Nephron (organoid): ENCODE results near the gene OSBPL6.

ENCODE experiments used
- H3K27ac Mint-ChIP-seq, 3 experiments: 2 replicates each; pipeline ENCODE4 v1.8.0; 2020; ENCODE audit warnings: mixed read lengths in 3 of 3, mild to moderate bottlenecking in 2 of 3, moderate library complexity in 1 of 3
- H3K27me3 Mint-ChIP-seq: 2 replicates; pipeline ENCODE4 v1.8.0; 2021; ENCODE audit warnings: low read depth, mild to moderate bottlenecking, moderate library complexity, mixed read lengths
- H3K36me3 Mint-ChIP-seq: 2 replicates; pipeline ENCODE4 v1.8.0; 2020; ENCODE audit warnings: low read depth, mixed read lengths
- H3K4me1 Mint-ChIP-seq: 2 replicates; pipeline ENCODE4 v1.8.0; 2020; ENCODE audit warnings: mixed read lengths
- H3K4me3 Mint-ChIP-seq, 3 experiments: 2 replicates each; pipeline ENCODE4 v1.8.0; 2020; ENCODE audit warnings: mild to moderate bottlenecking in 3 of 3, mixed read lengths in 3 of 3, moderate library complexity in 2 of 3
- H3K9me3 Mint-ChIP-seq: 2 replicates; pipeline ENCODE4 v1.8.0; 2020; ENCODE audit warnings: mixed read lengths
- TF ChIP-seq, protein P1 (sequence below), 3 experiments: fragments of 200-600 bp; sonication (generic); IDR thresholded peaks; one replicate each; pipeline ENCODE4 v1.5.0; 2021; ENCODE audit warnings: antibody characterized with exemption in 3 of 3; ENCODE audit not compliant: unreplicated experiment in 3 of 3

Gene OSBPL6

DNA sequence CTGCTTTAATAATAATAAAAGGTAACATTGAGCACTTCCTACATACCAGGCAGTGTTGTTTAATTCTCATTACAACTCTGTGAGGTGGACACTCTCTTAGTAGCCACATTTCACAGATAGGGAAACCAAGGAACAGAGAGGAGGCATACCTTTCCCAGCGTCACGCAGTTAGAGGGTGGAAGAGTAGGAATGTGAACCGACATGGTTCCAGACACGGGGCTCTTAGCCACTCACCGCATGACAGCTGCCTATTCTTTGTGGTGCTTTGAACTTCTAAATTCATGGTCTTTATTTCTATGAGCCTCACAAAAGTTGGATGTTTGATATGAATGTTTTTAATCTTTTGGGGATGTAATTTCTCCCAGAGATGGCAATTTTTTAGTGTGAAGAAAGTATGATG, 76.0 kb downstream of the OSBPL6 start:
- Mint-ChIP-seq H3K27me3 (no peaks in the 10 kb centered on the region), H3K4me3 (no peak overlapping the region), H3K9me3 (no peaks in the 10 kb centered on the region), H3K4me1 (peaks cover 10% of the 10 kb centered on the region), H3K36me3 (no peaks in the 10 kb centered on the region), H3K27ac (no peak overlapping the region)
- TF ChIP-seq, protein P1, sequence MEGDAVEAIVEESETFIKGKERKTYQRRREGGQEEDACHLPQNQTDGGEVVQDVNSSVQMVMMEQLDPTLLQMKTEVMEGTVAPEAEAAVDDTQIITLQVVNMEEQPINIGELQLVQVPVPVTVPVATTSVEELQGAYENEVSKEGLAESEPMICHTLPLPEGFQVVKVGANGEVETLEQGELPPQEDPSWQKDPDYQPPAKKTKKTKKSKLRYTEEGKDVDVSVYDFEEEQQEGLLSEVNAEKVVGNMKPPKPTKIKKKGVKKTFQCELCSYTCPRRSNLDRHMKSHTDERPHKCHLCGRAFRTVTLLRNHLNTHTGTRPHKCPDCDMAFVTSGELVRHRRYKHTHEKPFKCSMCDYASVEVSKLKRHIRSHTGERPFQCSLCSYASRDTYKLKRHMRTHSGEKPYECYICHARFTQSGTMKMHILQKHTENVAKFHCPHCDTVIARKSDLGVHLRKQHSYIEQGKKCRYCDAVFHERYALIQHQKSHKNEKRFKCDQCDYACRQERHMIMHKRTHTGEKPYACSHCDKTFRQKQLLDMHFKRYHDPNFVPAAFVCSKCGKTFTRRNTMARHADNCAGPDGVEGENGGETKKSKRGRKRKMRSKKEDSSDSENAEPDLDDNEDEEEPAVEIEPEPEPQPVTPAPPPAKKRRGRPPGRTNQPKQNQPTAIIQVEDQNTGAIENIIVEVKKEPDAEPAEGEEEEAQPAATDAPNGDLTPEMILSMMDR (IDR thresholded peaks at IDR 0.05; ENCODE audit: unreplicated experiment in 3 of 3), result no peak

DNA sequence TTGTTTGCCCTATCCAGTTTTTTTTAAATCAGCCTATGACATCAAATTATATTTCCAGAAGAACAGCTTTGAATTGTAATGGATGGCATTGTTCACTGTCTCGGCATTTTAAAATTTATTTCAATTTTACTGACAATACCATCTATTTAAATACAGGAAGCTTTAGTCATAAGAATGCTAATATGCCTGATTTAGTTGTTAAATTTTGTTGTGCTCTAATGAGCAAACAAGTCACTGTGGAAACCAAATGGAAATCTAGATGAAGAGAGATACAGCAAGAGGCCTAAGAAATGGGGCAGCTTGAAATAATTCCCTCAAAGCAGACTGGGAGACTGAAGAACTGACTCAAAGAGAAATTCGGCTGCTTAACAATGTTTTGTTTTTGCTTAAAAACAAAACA, 76.8 kb downstream of the OSBPL6 start:
- Mint-ChIP-seq H3K27me3 (no peaks in the 10 kb centered on the region), H3K9me3 (no peaks in the 10 kb centered on the region), H3K4me1 (peaks cover 10% of the 10 kb centered on the region), H3K36me3 (no peaks in the 10 kb centered on the region), H3K4me3 (no peak overlapping the region), H3K27ac (no peak overlapping the region)
- TF ChIP-seq, protein P1 (IDR thresholded peaks at IDR 0.05; ENCODE audit: unreplicated experiment in 3 of 3), result no peak

DNA sequence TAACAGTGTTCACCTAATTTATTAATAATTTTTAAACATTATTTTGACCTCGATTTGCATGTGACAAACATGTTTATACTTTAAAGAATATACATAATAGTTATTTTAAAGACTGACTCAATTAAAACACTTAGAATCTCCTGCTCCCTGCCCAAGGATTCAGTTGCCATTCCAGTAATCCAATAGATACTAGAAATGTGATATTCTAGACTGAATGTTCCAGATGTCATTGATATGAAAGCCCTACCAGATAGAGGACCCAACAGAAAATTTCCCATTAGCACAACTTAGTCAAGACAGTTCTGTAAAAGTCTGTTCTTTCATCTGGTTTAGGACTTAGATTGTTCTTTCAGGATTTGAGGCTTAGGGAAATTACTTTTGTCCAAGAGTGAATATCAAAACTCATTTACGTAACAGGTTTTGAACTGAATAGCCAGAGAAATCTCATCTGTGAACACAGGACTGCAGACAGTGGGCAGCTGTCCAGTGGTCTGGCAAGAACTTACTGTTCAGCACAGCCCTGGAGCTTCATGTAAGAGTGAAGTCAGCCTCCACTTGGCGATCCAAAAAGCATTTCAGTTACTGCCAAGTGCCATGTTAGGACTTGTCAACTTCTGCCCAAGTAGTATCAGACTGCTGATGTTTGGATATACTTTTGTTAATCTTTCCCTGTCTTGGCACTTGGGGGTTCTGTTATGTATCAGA, 77.5 kb downstream of the OSBPL6 start:
- Mint-ChIP-seq H3K27me3 (no peaks in the 10 kb centered on the region), H3K4me3 (no peak overlapping the region), H3K4me1 (peaks cover 10% of the 10 kb centered on the region), H3K27ac (peak overlapping the region in 1 of 3 experiments; percentile 13), H3K9me3 (no peaks in the 10 kb centered on the region), H3K36me3 (no peaks in the 10 kb centered on the region)
- TF ChIP-seq, protein P1 (IDR thresholded peaks at IDR 0.05; ENCODE audit: unreplicated experiment in 3 of 3), result no peak

DNA sequence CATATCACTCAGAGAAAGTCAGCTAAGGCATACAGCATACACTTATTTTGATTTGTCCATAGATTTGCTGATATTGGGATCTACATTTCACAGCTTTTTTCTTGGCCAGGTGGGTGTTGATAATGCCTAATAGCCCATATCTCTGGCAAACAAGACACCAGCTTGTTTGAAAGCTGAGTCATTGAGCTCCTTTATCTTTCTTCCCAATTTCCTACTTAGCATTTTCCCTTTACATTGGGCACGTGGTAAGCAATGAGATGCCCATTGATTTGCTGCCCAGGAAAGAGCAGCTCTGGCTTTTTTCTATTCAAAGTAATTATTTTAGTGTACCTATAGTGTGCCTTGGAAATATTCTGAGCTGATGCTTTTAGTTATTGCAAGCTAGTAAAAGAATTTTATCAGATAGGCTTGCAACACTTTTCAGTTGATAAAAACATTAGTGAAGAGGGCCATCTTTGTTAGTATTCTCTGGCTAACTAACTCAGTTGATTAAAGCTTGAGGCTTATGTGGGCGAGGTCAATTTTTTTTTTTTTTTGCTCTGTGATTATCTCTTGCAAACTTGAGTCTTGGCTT, 79.6 kb downstream of the OSBPL6 start:
- H3K36me3 Mint-ChIP-seq, result no peaks in the 10 kb centered on the region
- TF ChIP-seq, protein P1 (IDR thresholded peaks at IDR 0.05; ENCODE audit: unreplicated experiment in 3 of 3), result no peak
- H3K4me3 Mint-ChIP-seq, result no peak overlapping the region
- peaks cover 25% of the 10 kb centered on the region for H3K4me1 Mint-ChIP-seq
- H3K9me3 Mint-ChIP-seq, result no peaks in the 10 kb centered on the region
- no peak overlapping the region for H3K27ac Mint-ChIP-seq
- no peaks in the 10 kb centered on the region for H3K27me3 Mint-ChIP-seq

DNA sequence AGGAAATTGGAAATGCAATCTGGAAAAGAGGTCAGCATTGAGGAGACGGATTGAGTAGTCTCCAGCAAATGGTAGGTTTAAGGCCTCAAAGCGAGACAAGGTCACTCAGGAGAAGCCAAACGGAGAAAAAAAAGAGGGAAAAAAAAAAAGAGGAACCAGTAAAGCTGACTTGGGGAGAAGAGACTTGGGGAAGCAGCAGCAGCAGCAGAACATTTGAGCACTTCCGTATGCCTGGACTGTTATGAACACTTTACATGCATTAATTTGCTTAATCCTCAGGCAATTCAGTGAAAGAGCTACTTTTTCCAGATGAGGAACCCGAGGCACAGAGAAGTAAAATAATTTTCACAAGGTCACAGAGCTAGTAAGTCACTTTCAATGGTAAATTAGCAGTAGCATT, 81.3 kb downstream of the OSBPL6 start:
- H3K4me1 Mint-ChIP-seq, result peaks cover 33% of the 10 kb centered on the region
- H3K27ac Mint-ChIP-seq, result peak overlapping the region in 2 of 3 experiments; percentile 6 to 55
- H3K36me3 Mint-ChIP-seq, result no peaks in the 10 kb centered on the region
- TF ChIP-seq, protein P1 (IDR thresholded peaks at IDR 0.05; ENCODE audit: unreplicated experiment in 3 of 3), result no peak
- H3K4me3 Mint-ChIP-seq, result no peak overlapping the region
- no peaks in the 10 kb centered on the region for H3K27me3 Mint-ChIP-seq
- no peaks in the 10 kb centered on the region for H3K9me3 Mint-ChIP-seq

DNA sequence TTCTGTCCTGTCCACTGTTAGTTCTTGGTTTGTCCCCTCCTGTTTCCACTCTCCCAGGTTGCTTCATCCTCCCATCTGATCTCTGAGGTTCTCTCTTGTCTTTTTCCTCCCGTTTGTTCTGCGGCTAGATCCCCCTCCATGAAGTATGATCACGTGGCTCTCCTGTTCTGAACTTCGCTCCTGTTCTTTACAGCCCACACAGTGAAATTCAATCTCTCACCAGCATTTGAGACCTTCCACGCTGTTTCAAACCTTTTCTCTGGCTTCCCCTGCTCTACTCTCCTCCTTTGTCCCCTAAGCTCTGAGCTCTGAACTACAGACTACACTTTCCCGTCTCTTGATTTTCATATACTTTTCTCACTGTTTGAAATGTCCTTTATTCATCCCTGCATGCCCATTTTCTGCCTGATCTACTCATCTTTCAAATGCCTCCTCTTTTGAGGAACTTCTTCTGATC, 83.5 kb downstream of the OSBPL6 start:
- H3K4me3 Mint-ChIP-seq, result peak overlapping the region; percentile 33 to 66 (median 60)
- H3K4me1 Mint-ChIP-seq, result peaks cover 31% of the 10 kb centered on the region
- TF ChIP-seq, protein P1 (IDR thresholded peaks at IDR 0.05; ENCODE audit: unreplicated experiment in 3 of 3), result no peak
- peak overlapping the region; percentile 84 to 94 (median 93) for H3K27ac Mint-ChIP-seq
- H3K9me3 Mint-ChIP-seq, result no peaks in the 10 kb centered on the region
- no peaks in the 10 kb centered on the region for H3K27me3 Mint-ChIP-seq
- H3K36me3 Mint-ChIP-seq, result no peaks in the 10 kb centered on the region
